ENCODE measurements around the gene MGAT5.
A peak's percentile ranks its signal among the peaks of the same experiment; 100 is the strongest.

The MGAT5 gene

DNA sequence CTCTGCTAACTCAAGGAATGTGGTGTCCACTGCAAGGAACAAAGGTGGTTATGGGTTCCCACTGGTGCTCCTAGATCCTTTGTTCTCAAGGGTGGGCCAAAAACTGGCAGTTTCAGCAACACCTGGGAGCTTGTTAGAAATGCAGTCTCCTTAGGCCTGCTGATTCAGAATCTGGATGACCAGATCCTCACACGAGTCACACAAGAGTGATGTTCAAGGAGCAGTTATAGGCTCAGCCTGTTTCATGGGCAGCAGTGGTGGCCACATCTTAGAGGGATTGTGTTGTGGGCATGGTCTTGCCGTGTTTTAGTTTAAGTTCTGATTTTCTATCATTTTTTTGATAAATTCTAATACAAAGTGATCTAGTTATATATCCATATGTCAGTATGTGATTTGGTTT lies 28.7 kb upstream of the MGAT5 start:
- TF ChIP-seq, protein P1, sequence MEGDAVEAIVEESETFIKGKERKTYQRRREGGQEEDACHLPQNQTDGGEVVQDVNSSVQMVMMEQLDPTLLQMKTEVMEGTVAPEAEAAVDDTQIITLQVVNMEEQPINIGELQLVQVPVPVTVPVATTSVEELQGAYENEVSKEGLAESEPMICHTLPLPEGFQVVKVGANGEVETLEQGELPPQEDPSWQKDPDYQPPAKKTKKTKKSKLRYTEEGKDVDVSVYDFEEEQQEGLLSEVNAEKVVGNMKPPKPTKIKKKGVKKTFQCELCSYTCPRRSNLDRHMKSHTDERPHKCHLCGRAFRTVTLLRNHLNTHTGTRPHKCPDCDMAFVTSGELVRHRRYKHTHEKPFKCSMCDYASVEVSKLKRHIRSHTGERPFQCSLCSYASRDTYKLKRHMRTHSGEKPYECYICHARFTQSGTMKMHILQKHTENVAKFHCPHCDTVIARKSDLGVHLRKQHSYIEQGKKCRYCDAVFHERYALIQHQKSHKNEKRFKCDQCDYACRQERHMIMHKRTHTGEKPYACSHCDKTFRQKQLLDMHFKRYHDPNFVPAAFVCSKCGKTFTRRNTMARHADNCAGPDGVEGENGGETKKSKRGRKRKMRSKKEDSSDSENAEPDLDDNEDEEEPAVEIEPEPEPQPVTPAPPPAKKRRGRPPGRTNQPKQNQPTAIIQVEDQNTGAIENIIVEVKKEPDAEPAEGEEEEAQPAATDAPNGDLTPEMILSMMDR (IDR thresholded peaks at IDR 0.05), result no peak

DNA sequence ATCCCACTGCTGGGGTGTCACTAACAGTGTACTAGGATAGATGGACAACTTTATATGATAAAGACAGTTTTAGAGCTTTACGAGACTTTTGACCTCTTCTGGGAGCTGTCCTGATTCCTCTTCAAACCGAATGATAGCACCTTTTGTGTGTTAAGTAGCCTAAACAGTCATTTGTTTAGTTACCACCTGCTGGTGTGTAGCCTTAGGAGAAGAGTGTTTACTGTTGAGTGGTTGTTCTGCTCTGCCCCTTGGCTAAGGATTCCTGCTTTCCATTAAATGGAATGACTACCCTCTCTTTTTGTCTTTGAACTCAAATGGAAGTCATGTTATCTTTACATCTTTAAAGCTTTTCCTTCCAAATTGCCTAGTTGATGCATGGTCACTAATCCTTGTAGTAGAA lies 28.0 kb upstream of the MGAT5 start:
- TF ChIP-seq, protein P1 (IDR thresholded peaks at IDR 0.05), result no peak

DNA sequence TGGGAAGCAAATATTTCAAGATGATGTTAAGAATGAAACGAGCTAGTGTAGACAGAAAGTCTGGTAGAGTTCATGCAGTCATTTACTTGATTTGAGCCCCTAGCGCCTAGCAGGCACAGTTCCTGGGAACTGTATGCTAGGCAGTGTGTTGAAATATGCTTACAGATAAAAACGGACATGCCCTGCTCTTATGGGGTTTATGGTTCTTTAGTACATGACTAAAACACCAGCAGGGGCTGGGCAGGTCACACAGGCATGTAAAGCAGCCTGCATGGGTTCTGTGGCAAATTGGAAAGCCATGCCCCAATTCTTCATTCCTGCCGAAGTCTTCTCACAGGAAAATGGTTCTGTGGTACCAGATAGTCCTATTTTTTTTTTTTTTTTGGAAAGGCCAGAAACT lies 27.3 kb upstream of the MGAT5 start:
- TF ChIP-seq, protein P1 (IDR thresholded peaks at IDR 0.05), result no peak

DNA sequence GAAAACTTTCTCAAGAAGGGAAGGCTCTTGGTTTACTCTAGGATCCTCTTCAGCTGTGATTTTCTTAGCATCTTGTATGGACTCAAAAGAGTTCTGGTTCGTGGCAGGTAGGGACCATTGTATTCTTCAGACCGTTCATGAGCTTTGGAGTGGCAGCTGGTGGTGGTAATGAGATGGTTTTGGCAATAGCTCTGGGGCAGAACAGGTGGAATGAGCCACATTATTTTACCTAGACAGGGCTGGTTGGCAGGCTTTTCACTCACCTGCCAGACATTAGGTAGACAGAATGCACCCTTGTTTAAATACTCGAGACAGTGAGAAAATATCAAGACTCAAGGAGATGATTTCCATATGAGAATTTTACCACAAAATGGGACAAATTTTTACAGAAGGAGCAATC lies 26.2 kb upstream of the MGAT5 start:
- TF ChIP-seq, protein P1 (IDR thresholded peaks at IDR 0.05), result no peak

DNA sequence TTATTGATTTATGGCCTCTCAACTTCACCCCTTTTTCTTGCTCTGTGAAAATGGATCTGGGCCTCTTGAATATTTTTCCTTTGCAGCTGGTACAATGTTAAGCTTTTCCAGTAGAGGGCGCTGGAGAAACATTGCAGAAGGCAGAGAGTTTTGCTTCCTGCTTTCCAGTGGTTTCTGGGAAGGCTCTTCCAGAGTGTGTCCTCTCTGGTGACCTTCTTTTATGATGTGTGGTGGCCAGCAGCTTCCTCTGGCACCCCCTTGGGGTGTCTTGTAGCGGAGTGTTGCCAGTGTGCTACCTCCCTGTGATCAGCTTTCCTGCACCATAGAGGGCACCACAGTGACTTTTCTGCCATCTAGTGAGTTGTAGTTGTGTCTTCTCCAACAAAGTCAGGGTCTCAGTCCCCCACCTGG lies 25.4 kb upstream of the MGAT5 start:
- TF ChIP-seq, protein P1 (IDR thresholded peaks at IDR 0.05), result peak; percentile 46; the same call in 1 of the 2 replicates

DNA sequence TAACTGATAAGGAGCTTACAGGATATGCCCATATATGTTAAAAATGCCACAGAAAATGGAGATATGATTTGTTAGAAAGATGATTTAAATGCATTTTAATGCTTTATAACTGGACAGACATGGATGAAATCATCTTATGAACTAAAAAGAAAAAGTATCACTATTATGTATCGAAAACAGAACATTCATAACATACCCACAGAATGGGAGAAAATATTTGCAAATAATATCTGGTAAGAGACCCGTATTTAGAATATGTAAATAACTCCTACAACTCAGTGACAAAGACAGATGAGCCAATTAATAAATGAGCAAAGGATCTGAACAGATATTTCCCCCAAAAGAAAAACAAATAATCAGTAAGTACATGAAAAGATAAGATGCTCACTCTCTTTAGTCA lies 24.3 kb upstream of the MGAT5 start:
- TF ChIP-seq, protein P1 (IDR thresholded peaks at IDR 0.05), result no peak

DNA sequence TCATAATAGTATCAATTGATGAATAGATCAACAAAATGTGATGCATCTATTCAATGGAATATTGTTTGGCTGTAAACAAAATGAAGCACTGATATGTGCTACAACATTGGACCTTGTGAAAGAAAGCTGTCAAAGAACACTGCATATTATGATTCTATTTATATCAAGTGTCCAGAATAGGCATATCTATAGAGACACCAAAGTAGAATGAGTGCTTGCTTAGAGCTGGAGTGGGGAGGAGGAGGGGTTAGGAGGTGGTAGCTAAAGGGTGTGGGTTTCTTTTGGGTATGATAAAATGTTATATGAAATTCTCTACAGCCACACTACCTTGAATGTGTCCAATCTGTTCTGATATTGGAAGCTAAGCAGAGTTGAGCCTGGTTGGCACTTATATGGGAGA lies 23.0 kb upstream of the MGAT5 start:
- TF ChIP-seq, protein P1 (IDR thresholded peaks at IDR 0.05), result no peak

DNA sequence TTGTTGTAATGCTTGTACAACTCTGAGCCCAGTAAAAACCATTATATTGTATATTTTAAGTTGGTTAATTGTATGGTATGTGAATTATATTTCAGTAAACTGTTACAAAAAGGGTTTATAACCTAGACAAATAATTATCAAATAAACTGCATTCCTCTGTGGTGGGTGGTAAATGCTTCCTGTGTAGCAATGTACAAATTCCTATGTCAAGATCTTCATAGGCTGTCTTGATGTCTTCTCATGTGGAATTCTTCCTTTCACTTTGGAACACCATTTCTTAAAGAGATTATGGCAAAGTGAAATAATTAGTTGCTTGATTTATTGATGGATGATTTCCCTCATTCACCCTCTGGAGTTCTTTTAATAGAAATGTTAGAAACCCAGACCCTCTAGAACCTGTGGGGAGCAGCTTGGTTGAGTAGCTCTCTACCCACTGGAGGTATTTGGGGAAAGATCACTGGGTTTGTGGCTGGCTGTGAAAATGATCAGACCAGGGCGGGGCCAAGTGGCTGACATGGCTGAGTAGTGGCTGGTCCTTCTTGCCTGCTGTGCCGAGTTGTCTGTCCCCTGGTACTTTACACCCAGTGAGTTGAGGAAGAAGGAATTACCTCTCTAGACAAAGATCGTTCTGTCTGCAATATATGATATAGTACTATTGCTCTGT lies 22.4 kb upstream of the MGAT5 start:
- TF ChIP-seq, protein P1 (IDR thresholded peaks at IDR 0.05), result no peak
